Right lobe of liver (tissue), 6 donors: ENCODE results near the gene KIRREL2. TPM values are rescaled to one million over a fixed set of nuclear protein-coding genes. Genes with fewer than 3 reads are reported as not detected.

Experiments
- ATAC-seq, 4 donors: fragments of 200-7000 bp; cut with Tn5 transposase; one replicate each; pipeline ENCODE4 v1.9.1; 2020; ENCODE audit warnings: mild to moderate bottlenecking in 4 of 4, moderate library complexity in 4 of 4
- DNase-seq, 3 donors: peaks; one replicate each; pipeline ENCODE4 v3.0.0-alpha.2; 2020
- H3K27ac ChIP-seq, 3 donors: fragments of 200-600 bp; one replicate each; pipeline ENCODE4 v1.8.0; 2022
- H3K27me3 ChIP-seq, 2 donors: fragments of 200-600 bp; one replicate each; pipeline ENCODE4 v1.8.0; 2022
- H3K36me3 ChIP-seq, 4 donors: fragments of 200-600 bp; sonication (generic) in 1 of 4; one replicate each; pipeline versions ENCODE4 v1.5.1 to v1.8.0; 2017 to 2022; ENCODE audit warnings: control low read depth in 1 of 4
- H3K4me1 ChIP-seq, 4 donors: fragments of 200-600 bp; sonication (generic) in 1 of 4; one replicate each; pipeline versions ENCODE4 v1.5.1 to v1.8.0; 2017 to 2022; ENCODE audit warnings: control low read depth in 1 of 4
- H3K4me3 ChIP-seq, 3 donors: fragments of 200-600 bp; one replicate each; pipeline ENCODE4 v1.8.0; 2022
- H3K9me3 ChIP-seq, 4 donors: fragments of 200-600 bp; sonication (generic) in 1 of 4; one replicate each; pipeline versions ENCODE4 v1.5.1 to v1.8.0; 2017 to 2022; ENCODE audit warnings: control low read depth in 1 of 4
- CTCF ChIP-seq, 4 donors: fragments of 200-600 bp in 3 of 4; fragments of 450-650 bp in 1 of 4; IDR thresholded peaks; one replicate each; pipeline versions ENCODE4 v1.5.1 to v1.8.0; 2016 to 2022; ENCODE audit warnings: antibody characterized with exemption in 4 of 4, mild to moderate bottlenecking in 2 of 4
- POLR2A ChIP-seq: fragments of 450-650 bp; IDR thresholded peaks from one replicate; pipeline ENCODE4 v1.6.1; 2017; ENCODE audit warnings: antibody characterized with exemption, mild to moderate bottlenecking
- WGBS: methylation state at CpG from one replicate; pipeline ENCODE4 v1.1.6; 2018; ENCODE audit warnings: low coverage, low lambda C conversion rate; ENCODE audit not compliant: insufficient coverage; ENCODE audit errors: missing lambda C conversion rate; 5-methylcytosine and 5-hydroxymethylcytosine counted together
- intact Hi-C, 2 donors: fragments of 100-400 bp; cut with DNase I; formaldehyde crosslinking; loops; one replicate each; pipeline versions ENCODE4 v1.11.2 to v1.14.1; 2022
- long read RNA-seq: library from polyadenylated mRNA; unstranded; transcript quantifications from one replicate; pipeline ENCODE4 v2.0.0, GENCODE V29; 2019
- total RNA-seq, 6 experiments: library from RNA; depleted of rRNA in 2 of 6; stranded (reverse); fragments of >200 nt in 2 of 6; fragmentation: NEBNext Ultra II Directional in 3 of 6; extraction: Animal tissue kit (Norgen Biotek cat#: 25700) in 3 of 6; gene quantifications; one replicate each; pipeline versions ENCODE4 v1.1.0 to v1.2.4, GENCODE V29; 2016 to 2023
- donor health status: DM: no; HTN: yes; CAD: no.
- donor health status: DM: no; HTN: no; CAD: no.
- donor health status: DM: no; HTN: no; CAD: no.
- donor health status: DM: no; HTN: yes; CAD: no.
- donor health status: DM: no; HTN: yes; CAD: no.

KIRREL2 gene
- total RNA-seq = not detected
- long read RNA-seq = 0 reads

- no peaks in the 10 kb centered on the region for H3K9me3 ChIP-seq
- TF ChIP-seq POLR2A = no peak
- TF ChIP-seq CTCF (IDR thresholded peaks at IDR 0.05) = no peak
- peaks cover 0 to 10% (median 2%) of the 10 kb centered on the region in 4 donors for H3K4me1 ChIP-seq
- H3K4me3 ChIP-seq = peak within 1 kb of the TSS; percentile 11 to 39 (median 29)
- WGBS = 6% methylated on average over 17 of the region's 42 CpGs
- ATAC-seq (peak in 1 of 4 donors; percentile 12), DNase-seq (no peak)
- no peaks in the 10 kb centered on the region for H3K36me3 ChIP-seq
- peaks cover 0 to 12% of the 10 kb centered on the region in 2 donors for H3K27me3 ChIP-seq
- intact Hi-C loops = no loop called here
- H3K27ac ChIP-seq = no peak within 1 kb of the TSS
These were observed at the start of gene KIRREL2 for GRCh38 chr19:35856546-35857149. Gene KIRREL2 (plus strand): TSS chr19:35856911. CDS start chr19:35857120, 209 bp downstream.

- Histone ChIP-seq H3K9me3 (no peaks in the 10 kb centered on the region), H3K4me1 (peaks cover 0 to 31% (median 3%) of the 10 kb centered on the region in 4 donors), H3K27me3 (no peaks in the 10 kb centered on the region), H3K4me3 (no peak overlapping the region), H3K36me3 (peaks cover 0 to 58% (median 10%) of the 10 kb centered on the region in 4 donors), H3K27ac (no peak overlapping the region)
- TF ChIP-seq POLR2A (no peak), CTCF (IDR thresholded peaks at IDR 0.05) (no peak)
- DNase-seq (no peak), ATAC-seq (no peak)
- intact Hi-C loops = no loop called here
- 95% methylated on average over 5 of the region's 5 CpGs for WGBS
These were observed 49.1 kb upstream of the KIRREL2 start for GRCh38 chr19:35807633-35808032.

GRCh38 chr19:35811317-35812219 is 45.1 kb upstream of the KIRREL2 start:
- DNase-seq (peak in 1 of 3 donors; percentile 67), ATAC-seq (peak; percentile 43 to 74 (median 56))
- H3K36me3 ChIP-seq = peaks cover 0 to 21% (median 2%) of the 10 kb centered on the region in 4 donors
- no peaks in the 10 kb centered on the region for H3K27me3 ChIP-seq
- WGBS = no CpG with 5 or more reads among the region's 18 CpGs
- peak overlapping the region; percentile 58 to 86 (median 71) for H3K4me3 ChIP-seq
- H3K4me1 ChIP-seq = peaks cover 0 to 31% (median 3%) of the 10 kb centered on the region in 4 donors
- H3K27ac ChIP-seq = peak overlapping the region in 2 of 3 donors; percentile 50 to 82
- intact Hi-C loops = no loop called here
- no peak for TF ChIP-seq POLR2A
- no peak for TF ChIP-seq CTCF (IDR thresholded peaks at IDR 0.05)
- no peaks in the 10 kb centered on the region for H3K9me3 ChIP-seq

GRCh38 chr19:35812220-35813042 is 44.3 kb upstream of the KIRREL2 start, which contains the start of gene PRODH2:
Gene PRODH2 (minus strand): TSS chr19:35812845. CDS start chr19:35812805, 40 bp downstream.
- TF ChIP-seq POLR2A = peak; percentile 71
- TF ChIP-seq CTCF (IDR thresholded peaks at IDR 0.05) = peak in 3 of 4 donors; percentile 2 to 7 (median 6)
- DNase-seq (peak; percentile 47 to 87 (median 84)), ATAC-seq (peak; percentile 90 to 94 (median 92))
- intact Hi-C loops = no loop called here
- no peaks in the 10 kb centered on the region for H3K27me3 ChIP-seq
- H3K4me1 ChIP-seq = peaks cover 0 to 24% (median 3%) of the 10 kb centered on the region in 4 donors
- H3K9me3 ChIP-seq = no peaks in the 10 kb centered on the region
- peak within 1 kb of the TSS; percentile 58 to 86 (median 71) for H3K4me3 ChIP-seq
- H3K27ac ChIP-seq = peak within 1 kb of the TSS in 2 of 3 donors; percentile 57 to 82
- 11% methylated on average over 6 of the region's 26 CpGs for WGBS
- H3K36me3 ChIP-seq = peaks cover 0 to 13% (median 0%) of the 10 kb centered on the region in 4 donors
